HK-2 (cell line): ENCODE data around the gene IL19.

Experiments
- DNase-seq: peaks from one replicate; pipeline ENCODE4 v3.0.0-alpha.2; 2018; ENCODE audit not compliant: unreplicated experiment

Gene IL19

DNA sequence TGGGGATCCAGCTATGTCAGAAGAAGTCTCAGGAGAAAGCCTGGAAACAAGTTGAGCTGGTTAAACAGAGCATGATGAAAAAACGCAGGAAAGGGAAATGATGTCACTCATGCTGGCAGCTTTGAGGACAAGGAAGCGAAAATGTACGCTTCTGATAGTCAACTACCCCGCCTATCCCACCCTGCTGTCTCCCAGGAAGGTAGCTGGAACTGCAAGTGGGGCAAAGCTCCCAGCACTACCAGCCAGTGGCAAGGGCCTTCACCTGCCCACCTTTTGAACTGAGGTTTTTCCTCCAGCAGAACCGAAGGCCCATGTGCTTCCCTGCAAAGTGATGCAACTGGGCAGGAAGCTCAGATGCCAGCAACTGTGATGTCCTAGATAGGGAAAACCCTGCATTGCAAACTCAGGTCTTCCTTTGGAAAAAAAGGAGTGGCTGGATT, 88.5 kb downstream of the IL19 start:
- no peak for DNase-seq

DNA sequence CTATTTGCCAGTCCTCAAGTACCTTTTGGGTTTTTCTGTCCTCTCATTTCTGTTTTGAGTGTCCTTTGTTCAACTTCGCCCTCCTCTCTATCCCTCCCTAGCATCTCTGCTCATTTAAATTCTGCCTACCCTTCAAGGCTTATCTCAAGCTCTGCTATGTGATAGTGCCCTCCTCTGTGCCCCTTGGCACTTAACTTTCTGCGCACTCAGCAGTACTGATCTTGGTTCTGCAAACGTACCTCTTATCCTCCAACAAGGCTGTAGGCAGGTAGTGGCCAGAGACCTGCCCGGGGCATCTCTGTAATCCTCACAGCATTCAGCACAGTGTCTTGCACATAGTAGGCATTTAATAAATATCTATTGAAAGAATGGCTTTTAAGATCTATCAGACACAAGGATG, 89.6 kb downstream of the IL19 start:
- no peak for DNase-seq

DNA sequence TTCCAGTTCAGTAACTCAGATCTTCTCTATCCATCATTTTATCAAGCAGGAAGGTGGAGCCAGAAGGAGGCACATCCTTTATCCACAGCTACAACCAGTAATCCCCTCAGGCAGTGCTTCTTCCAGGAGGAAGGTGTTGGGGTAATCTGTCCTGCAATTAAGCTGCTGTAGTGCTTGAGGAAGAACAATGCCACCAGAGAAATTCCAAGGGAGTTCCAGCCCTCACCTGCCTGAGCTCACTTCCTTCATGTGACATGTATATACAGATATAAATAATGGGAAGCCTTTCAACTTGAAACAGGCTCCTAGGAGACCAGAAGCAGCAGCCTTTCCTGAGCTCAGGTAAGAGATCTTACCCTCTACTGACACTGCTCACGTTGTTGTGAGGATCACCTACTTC, 92.7 kb downstream of the IL19 start:
- DNase-seq: no peak

DNA sequence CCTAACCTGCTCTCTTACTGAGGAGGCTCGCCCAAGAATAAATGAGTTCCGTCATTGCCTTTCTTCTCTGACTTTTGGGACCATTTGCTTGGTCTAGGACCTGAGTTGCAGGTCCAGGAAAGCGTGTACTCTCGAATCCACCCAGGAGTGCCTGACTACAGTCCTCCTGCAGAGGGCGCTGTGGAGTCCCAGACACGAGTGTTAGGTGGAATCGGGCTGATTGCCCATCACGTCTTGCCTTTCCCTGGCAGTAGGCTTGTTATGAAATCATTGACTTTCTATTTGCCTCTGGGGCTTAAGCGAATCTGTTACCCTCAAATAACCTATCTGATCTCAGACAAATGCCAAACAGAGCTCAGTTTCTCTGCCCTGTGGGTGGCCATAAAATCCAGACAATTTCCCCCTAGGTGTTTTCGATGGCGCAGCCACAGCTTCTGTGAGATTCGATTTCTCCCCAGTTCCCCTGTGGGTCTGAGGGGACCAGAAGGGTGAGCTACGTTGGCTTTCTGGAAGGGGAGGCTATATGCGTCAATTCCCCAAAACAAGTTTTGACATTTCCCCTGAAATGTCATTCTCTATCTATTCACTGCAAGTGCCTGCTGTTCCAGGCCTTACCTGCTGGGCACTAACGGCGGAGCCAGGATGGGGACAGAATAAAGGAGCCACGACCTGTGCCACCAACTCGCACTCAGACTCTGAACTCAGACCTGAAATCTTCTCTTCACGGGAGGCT, 94.5 kb downstream of the IL19 start, which contains the start of gene IL20:
TSS of gene IL20 (plus strand) at position 685 of the 733 bp plus-strand sequence. CDS start 230 bp downstream, outside the sequence.
- peak; percentile 87 for DNase-seq

DNA sequence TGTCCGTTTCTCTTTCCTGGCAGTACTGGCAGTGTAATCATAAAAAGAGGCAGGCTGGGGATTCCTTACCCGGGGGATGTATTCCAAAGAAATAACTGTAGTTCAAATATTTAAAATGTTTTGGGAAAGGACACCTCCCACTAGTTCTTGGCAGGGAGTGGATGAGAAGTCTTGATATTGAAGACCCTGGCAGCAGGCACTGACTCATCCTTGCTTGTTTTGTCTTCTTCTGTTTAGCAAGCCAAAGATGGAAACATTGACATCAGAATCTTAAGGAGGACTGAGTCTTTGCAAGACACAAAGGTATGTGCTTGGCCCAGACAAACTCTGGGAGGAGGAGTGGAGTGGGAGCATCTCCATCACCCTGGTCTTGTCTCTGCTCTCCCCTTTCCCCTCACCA, 95.5 kb downstream of the IL19 start:
- no peak for DNase-seq

DNA sequence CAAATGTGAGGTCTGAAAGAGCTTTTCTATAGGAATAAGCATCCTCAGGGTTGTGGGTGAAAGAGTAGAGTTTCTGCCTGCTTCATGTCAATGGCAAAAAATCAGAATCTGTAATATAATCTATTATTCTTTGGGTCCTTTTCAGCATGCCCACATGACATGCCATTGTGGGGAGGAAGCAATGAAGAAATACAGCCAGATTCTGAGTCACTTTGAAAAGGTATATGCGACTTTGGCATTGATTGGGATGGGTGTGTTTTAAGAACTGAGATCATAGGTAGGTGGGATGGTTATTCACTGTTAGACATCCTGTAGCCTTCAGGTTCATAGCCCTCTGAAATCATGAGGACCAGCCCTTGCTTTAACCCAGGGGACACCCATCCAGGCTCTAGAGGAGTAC, 96.7 kb downstream of the IL19 start:
- DNase-seq: no peak

DNA sequence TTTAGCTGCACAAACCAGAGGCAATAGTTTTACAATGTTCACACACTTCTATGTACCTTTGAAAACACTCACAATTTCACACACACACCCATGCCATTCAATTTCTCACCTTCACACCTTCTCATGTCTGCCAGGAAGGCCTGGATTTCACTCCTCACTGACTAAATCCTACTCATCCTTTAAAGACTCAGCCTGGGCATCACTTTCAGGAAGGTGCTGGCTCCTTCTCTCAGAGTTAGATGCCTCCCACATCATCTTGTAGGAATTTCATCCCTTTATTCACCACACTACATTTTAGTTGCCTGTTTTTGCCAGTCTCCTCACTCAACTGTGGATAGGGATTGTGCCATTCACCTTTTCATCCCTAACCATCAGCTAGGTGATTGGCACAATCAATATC, 97.1 kb downstream of the IL19 start:
- no peak for DNase-seq

DNA sequence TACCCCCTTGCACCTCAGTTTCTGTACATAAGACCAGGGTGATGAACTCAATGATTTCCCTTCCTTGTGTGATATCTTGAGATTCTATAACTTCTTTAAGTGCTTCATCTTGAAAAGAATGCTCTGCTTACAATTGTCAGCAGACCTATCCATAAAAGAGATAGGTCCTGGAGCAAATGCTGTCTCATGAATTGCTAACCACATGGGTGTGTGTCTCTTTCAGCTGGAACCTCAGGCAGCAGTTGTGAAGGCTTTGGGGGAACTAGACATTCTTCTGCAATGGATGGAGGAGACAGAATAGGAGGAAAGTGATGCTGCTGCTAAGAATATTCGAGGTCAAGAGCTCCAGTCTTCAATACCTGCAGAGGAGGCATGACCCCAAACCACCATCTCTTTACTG, 97.7 kb downstream of the IL19 start:
- DNase-seq: no peak

DNA sequence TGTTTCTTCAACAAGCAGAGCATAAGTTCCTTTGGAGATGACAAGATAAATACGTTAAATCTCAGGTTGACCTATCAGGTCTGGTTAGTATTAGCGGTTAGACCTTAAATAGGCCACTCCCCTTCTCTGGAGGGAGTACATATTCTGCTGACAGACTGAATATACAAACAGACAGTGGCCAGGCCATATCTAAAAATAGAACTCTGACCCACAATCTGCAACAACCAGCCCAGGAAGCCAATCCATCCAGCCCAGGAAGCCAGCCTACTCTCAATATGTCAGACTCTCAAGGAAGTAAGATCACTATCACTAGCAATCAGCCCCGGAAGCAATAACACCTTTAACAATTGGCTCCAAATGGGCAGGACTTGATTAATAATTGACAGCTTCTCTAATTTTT, 101.6 kb downstream of the IL19 start:
- DNase-seq: no peak

DNA sequence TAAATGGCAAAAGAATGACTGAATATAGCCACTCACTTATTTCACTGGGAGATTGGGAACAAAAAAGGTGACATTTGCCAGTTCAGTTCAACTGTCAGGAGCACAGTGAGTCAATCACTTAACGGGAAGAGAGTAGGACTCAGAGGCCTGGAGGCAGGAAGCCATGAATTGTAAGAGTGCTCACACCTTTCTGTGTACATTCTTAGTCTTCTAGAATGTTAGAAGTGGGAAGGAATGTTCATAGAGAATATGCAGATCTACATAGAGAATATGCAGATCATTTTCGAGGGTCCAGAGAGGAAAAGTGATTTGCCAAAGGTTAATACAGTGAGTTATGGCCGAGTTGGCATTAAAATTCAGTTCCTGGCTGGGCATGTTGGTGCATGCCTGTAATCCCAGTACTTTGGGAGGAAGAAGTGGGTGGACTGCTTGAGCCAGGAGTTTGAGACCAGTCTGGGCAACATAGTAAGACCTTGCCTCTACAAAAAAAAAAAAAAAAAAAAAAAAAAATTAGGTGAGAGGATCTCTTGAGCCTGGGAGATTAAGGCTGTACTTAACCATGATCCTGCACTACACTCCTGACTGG, 103.1 kb downstream of the IL19 start:
- DNase-seq: no peak

DNA sequence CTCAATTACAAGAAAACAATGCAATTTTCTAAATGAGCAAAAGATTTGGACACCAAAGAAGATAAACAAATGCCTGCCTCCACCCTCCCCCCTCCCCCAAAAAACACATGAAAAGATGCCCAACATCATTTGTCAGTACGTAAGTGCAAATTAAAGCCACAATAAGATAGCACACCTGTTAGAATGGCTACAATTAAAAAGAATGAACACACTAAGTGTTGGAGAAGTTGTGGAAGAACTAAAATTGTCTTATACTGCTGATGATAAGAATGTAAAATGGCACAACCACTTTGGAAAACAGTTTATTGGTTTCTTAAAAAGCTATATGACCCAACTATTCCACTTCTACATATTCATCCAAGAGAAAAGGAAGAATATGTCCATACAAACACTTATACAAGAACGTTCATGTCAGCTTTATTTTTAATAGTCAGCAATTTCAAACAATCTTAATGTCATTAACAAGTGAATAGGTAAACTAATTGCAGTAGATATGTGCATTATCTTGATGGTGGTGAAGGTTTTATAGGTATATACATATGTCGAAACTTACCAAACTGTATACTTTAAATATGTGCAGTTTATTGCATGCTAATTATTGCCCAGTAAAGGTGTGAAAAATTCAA, 105.3 kb downstream of the IL19 start:
- DNase-seq: no peak

DNA sequence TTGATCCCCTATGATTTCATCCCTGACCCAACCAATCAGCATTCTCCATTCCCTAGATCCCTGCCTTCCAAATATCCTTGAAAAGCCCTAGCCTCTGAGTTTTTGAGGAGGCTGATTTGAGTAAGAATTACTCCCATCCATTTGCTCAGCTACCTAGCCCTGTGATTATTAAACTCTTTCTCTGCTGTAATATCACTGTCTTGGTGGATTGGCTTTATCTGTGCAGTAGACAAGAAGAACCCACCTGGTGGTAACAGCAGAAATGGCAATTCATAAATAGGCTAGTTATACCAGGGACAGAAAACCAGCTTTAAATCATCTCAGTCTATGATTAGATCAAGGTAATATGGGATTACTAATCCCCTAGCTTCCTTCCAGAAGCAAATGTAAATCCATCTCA, 107.9 kb downstream of the IL19 start:
- DNase-seq: no peak

DNA sequence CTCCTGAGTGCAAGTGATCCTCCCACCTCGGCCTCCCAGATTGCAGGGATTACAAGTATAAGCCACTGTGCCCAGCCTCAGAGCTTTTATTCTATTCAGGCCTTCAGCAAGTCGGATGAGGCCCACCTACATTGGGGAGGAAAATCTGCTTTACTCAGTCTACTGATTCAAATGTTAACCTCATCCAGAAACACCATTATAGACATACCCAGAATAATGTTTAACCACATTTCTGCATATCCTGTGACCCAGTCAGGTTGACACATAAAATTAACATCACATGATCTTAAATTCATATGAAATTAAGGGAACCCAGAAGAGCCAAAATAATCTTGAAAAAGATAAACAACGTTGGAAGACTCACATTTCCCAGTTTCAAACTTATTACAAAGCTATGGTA, 109.7 kb downstream of the IL19 start:
- no peak for DNase-seq

DNA sequence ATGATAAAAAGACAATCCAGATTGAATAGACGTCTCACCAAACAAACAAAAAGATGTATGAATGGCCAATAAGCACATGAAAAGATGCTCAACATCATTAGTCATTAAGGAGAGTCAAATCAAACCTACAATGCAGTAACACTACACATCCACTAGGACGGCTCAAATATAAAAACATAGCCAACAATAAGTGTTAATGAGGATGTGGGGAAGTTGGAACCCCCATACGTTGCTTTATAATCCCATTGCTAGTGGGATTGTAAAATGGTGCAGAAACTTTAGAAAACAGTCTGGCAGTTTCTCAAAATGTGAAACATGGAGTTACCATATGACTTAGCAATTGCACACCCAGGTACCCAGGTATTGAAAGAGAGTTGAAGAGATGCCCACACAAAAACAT, 112.0 kb downstream of the IL19 start:
- no peak for DNase-seq

DNA sequence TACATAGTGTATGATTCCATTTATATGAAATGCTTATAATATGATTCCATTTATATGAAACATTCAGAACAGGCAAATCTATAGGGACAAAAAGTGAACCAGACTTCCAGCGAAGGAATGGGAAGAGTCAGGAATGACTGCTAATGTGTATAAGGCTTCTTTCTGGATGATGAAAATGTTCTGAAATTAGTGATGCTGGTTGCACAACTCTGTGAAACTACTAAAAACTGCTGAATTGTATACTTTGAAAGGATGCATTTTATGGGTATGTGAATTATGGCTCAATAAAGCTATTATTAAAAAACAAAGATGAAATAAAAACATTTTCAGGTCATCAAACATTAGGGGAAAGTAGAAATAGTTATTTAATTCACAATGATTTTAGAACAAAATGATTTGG, 112.6 kb downstream of the IL19 start:
- DNase-seq: no peak

DNA sequence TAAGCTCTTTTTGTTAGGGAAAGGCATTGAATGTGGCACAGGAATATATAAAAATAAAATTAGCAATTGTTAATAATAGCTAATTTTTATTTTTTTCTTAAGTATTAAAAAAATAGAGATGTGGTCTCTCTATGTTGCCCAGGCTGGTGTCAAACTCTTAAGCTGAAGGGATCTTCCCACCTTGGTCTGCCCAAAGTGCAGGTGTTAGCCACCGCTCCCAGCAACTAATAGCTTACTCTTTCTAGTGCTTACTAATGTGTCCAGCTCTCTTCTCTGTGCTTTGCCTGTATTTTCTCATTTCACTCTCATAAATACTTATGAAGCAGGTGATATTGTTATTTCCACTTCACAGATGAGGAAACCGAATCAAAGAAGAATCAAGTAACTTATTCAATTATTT, 113.3 kb downstream of the IL19 start:
- DNase-seq: no peak

DNA sequence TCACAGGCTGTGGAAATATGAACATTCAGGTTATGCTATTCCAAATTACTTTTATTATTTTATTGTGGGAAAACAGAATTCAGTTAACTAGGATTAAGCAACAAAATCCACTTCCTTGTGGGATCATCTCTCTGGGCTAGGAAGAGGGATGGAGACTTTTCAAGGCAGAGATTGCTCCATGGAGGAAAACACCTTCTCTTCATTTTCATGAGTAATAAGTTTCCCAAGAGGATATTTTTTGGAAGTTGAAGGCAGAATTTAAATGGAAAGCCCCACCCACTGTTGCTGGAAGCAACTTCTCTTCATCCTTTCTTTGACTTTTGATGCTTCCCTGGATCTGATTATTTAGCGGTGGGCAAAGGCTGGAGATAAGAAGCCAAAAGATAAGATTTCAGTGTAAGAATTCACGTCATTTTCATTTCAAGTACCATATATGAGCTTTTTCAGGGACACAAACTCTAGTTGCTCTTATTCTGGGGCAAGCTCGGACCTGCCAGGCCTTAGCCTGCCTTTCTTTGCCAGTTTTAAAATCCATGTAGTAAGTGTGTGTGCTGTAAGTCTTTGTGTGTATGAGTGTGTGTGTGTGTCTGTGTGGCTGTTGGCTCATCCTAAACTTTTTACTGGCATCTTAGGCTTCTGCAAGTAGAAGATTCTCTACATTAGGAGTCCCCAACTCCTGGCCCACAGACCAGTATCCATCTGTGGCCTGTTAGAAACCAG, 114.9 kb downstream of the IL19 start:
- DNase-seq: no peak

DNA sequence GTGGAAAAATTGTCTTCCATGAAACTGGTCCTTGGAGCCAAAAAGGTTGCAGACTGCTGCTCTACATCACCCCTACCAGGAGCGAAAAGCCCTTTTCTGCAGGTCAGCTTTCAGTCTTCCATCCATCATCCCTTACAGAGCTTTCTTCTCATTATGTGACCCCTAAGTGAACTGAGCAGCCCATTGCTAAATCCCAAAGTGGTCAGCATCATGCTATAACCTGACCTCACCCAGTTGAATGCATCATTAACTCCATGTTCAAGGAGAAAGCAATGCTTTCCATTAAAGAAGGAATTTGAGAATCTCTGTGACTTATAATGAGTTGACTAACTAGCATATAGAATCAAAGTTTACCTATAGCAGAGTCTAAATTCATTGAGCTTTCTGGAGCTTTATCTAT, 116.3 kb downstream of the IL19 start:
- DNase-seq: no peak

DNA sequence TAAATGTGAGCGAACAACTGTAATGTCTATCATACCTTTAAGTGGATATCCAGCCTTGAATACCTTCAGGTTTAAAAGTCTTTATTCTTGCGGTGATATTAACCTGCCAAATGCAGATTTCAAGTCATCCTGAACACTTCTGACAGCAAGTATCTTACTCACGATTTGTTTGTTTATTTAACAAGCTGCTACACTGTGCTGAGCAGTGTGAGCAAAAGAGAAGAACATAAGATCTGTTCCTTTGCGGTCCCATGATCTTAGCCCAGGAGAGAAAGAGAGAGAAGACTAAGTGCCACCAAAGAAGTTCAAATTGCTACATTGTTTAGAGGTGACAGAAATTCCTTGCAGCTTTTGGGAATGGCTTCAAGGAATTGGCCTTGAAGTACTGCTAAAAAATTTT, 117.1 kb downstream of the IL19 start:
- no peak for DNase-seq

DNA sequence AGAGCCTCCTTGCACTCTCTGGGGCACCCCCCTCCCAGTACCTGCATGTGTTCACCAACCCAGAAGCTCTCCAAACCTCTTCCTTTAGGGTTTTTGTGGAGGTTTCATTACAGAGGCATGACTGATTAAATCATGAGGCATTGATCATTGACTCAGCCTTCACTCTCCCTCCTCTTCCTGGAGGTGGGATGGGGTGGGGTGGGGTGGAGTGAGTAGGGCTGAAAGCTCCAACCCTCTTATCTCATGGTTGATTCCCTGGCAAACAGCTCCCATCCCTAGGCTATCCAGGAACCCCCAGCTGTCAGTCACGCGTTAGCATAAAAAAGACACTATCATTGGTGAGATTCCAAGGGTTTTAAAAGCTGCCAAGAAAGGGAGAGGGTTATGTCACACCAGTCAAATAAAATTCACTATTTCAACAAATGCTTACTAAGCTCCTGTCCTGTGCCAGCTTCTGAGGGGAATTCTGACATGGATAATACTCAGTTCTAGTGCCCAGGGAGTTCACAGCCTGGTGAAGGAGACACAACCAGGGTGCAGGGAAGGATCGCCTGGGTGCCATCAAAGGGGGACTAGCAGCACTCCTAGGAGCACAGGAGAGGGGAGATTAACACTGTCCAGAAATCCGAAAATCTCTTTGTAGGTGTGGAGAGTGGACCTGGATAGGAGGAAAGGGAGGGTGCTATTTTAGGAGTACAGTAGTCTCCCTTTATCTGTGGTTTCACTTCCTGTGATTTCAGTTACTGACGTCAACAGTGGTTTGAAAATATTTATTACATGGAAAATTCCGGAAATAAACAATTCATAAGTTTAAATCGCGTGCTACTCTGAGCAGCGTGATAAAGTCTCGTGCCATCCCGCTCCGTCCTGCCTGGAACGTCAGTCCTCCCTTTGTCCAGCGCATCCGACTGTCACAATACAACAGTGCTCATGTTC, 119.8 kb downstream of the IL19 start:
- no peak for DNase-seq

DNA sequence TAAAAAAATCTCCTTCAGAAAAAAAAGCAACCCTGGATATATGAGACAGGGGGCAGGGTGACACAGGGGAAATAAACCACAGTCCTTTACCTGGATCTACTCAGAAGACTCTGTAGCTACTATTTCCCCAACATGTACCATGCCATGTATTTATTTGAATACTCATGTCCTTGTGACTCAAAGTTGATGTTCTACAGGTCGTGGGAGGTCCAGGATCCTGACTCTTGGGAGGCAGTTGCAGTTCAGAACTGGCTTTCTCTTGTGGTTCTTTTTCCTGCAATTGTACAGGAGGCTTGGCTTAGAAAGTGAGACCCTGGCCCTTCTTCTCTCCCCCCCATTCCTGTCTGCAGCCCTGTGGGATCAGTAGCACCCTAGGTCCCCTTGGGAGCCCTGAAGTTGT, 120.8 kb downstream of the IL19 start:
- no peak for DNase-seq
